GM18499 (cell line): Measurements from ENCODE around the gene SLC38A8.

Experiments
- ATAC-seq: cut with Tn5 transposase; IDR thresholded peaks from one replicate; pipeline ENCODE4 v1.9.1; 2021; ENCODE audit warnings: moderate number of reproducible peaks; ENCODE audit not compliant: insufficient read depth, unreplicated experiment

The SLC38A8 gene

GRCh38 chr16:84033251-84034195, 9.1 kb downstream of the SLC38A8 start:
- ATAC-seq, result no peak

GRCh38 chr16:84032458-84033178, 10.0 kb downstream of the SLC38A8 start:
- ATAC-seq, result no peak

- ATAC-seq, result no peak
These were observed 11.0 kb downstream of the SLC38A8 start for GRCh38 chr16:84031556-84031955.

- ATAC-seq, result no peak
These were observed 13.1 kb downstream of the SLC38A8 start for GRCh38 chr16:84029297-84030047.

GRCh38 chr16:84027625-84028024, 15.0 kb downstream of the SLC38A8 start:
- ATAC-seq, result no peak

GRCh38 chr16:84026606-84027005, 16.0 kb downstream of the SLC38A8 start:
- no peak for ATAC-seq

GRCh38 chr16:84024854-84025253, 17.7 kb downstream of the SLC38A8 start:
- ATAC-seq, result no peak

- no peak for ATAC-seq
These were observed 20.0 kb downstream of the SLC38A8 start for GRCh38 chr16:84022644-84023043.

GRCh38 chr16:84021488-84021887, 21.1 kb downstream of the SLC38A8 start:
- no peak for ATAC-seq

- no peak for ATAC-seq
These were observed 22.2 kb downstream of the SLC38A8 start for GRCh38 chr16:84020353-84020752.

- no peak for ATAC-seq
These were observed 23.9 kb downstream of the SLC38A8 start for GRCh38 chr16:84018710-84019109.

- ATAC-seq, result no peak
These were observed 26.1 kb downstream of the SLC38A8 start for GRCh38 chr16:84016477-84016876.

- no peak for ATAC-seq
These were observed 27.2 kb downstream of the SLC38A8 start for GRCh38 chr16:84015399-84015798.

GRCh38 chr16:84014570-84015327, 27.8 kb downstream of the SLC38A8 start:
- no peak for ATAC-seq

- peak; percentile 74 for ATAC-seq
These were observed 28.6 kb downstream of the SLC38A8 start for GRCh38 chr16:84013787-84014569.

- no peak for ATAC-seq
These were observed 33.3 kb downstream of the SLC38A8 start for GRCh38 chr16:84009282-84009681.

GRCh38 chr16:84007965-84008364, 34.6 kb downstream of the SLC38A8 start:
- ATAC-seq, result no peak

- no peak for ATAC-seq
These were observed 35.1 kb downstream of the SLC38A8 start for GRCh38 chr16:84007520-84007919.

- no peak for ATAC-seq
These were observed 37.2 kb downstream of the SLC38A8 start for GRCh38 chr16:84005391-84005790.
